ENCODE measurements around the gene LRRIQ3.
"Not testable (repeated sequence)": the region's sequence is repeated elsewhere in the genome, so short reads cannot be mapped to it uniquely, and the experiment has no call there.

LRRIQ3 gene

GRCh38 chr1:74197657-74198552 is at the start of gene LRRIQ3, which contains the start of gene FPGT:
LRRIQ3 (minus strand) TSS chr1:74198176; CDS start chr1:74183684, 14,492 bp downstream.
FPGT (plus strand) TSS chr1:74198242; CDS start chr1:74198279, 37 bp downstream.
- DNase-seq (ENCODE audit: low spot score), result peak; percentile 94

- no peak for DNase-seq (ENCODE audit: low spot score)
Measured at GRCh38 chr1:74246315-74246714, 48.3 kb upstream of the LRRIQ3 start.

DNA sequence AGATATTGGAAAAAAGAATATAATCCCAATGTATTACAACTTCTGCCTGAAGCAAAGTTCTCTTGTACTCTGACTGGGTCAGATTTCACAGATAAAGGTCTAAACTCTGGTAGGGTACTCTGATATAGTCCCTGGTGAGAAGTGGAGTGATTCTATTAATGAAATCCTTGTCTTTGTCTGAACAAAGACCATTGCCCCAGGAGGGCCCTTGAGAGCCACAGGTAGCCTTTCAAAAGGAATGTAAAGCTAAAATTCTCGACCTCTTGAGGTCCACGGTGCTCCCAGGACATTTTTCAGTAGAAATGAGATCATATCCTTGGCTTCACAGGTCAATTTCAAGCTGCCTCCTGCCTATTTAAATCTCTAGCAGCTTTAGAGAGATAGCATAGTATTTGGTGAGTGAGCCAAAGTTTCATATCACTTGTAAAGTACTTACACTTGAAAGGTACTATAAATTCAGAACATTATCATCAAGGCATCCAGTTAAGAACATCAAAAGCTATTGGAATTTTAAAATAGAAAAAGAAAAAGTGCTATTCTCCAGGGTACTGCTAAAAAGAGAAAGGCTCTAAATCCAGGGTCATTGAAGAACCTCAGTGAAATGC is 47.3 kb upstream of the LRRIQ3 start:
- no peak for DNase-seq (ENCODE audit: low spot score)

DNA sequence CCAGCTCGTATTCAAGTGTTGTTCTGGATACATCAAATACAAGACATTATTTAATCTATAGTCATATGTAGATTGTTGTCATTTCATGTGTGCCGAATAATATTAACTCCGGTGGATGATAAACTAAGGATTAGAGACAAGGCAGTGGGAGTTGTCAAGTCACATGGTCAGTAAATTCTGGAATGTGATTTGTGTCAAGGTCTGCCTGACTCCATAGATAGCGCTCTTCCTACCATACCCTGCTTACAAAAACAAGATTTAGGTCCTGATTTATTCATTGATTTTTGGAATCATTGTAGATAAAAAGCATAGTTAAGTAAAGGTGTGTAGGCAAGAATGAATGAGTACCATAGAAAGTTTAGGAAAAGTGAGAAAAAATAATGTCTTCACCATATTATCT is 39.8 kb upstream of the LRRIQ3 start:
- no peak for DNase-seq (ENCODE audit: low spot score)

DNA sequence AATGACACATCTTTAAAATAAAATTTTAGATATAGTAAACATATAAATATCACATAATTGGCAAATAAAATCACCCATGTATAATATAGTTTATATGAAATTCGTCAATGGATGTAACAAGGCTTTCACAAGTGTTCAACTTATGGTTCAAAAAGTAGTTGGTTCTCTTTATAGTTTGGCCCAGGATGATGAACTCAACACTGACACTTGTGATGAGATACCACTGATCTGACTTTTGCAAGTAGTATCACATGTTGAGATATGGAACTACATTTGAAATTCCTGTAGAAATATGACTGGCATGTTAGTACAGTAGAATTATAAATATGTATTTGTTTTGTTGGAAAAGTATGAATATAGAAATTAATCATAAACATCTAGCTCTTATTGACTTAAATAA is 39.1 kb upstream of the LRRIQ3 start:
- no peak for DNase-seq (ENCODE audit: low spot score)

GRCh38 chr1:74236440-74236839 is 38.5 kb upstream of the LRRIQ3 start:
- no peak for DNase-seq (ENCODE audit: low spot score)

- DNase-seq (ENCODE audit: low spot score), result no peak
Measured at GRCh38 chr1:74235153-74235552, 37.2 kb upstream of the LRRIQ3 start, which contains the start of gene TNNI3K. TNNI3K (plus strand) TSS chr1:74235387; CDS start chr1:74235452, 65 bp downstream.

DNA sequence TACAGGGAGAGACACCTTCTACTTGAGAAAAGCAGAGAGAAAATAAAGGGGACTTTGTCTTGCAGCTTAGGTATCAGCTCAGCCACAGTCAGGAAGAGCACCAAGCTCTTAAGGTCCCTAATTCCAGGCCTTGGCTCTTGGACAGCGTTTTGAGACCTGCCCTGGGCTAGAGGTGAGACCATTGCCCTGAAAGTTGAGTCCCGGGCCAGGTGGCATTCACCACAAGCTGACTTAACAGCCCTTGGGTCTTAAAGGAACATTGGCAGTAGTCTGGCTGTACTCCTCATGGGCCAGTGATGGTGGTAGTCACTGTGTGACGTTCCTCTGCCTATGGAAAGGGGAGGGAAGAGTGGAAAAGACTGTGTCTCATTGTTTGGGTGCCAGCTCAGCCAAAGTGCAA is 25.5 kb upstream of the LRRIQ3 start:
- no peak for DNase-seq (ENCODE audit: low spot score)

DNA sequence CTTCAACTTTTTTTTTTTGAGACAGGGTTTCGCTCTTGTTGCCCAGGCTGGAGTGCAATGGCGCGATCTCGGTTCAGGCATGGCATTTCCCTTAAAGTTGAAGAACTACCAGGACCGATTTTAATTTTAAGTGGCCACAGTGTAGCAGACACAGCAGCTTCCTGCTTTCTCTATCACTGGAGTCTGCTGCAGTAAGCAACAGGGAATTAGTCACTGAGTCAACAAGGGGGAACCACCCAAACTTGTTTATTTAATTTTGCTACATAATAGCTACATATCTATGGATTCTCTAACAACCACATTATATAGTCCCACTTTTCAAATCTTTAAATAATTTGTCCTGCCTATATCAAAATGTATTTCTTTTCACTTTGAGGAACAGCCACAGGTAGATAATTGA is 24.7 kb upstream of the LRRIQ3 start:
- DNase-seq (ENCODE audit: low spot score), result no peak

DNA sequence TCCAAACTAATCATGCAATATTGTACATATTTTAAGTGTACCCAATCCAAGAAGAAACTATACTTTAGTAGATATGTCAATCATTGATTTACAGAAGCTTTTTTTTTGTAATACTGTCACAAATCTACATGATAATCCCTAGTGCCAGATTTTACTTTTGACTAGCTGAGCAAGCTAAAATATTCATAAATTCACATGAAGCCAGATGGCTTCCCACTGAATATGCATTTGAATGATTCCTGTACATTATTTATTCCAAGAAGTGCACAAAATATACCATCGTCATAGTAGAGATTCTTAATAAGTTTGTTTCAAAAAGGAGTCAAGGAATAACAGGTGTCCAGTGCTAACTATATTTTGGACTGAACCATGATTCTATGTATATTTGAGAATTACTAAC is 17.3 kb upstream of the LRRIQ3 start:
- no peak for DNase-seq (ENCODE audit: low spot score)

DNA sequence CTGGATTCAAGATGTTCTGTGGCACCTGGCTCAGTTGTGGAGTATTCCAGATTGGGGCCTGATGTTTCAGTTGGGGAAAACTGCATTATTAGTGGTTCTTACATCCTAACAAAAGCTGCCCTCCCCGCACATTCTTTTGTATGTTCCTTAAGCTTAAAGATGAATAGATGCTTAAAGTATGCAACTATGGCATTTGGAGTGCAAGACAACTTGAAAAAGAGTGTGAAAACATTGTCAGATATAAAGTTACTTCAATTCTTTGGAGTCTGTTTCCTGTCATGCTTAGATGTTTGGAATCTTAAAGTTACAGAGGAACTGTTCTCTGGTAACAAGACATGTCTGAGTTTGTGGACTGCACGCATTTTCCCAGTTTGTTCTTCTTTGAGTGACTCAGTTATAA is 7.3 kb upstream of the LRRIQ3 start:
- no peak for DNase-seq (ENCODE audit: low spot score)

DNA sequence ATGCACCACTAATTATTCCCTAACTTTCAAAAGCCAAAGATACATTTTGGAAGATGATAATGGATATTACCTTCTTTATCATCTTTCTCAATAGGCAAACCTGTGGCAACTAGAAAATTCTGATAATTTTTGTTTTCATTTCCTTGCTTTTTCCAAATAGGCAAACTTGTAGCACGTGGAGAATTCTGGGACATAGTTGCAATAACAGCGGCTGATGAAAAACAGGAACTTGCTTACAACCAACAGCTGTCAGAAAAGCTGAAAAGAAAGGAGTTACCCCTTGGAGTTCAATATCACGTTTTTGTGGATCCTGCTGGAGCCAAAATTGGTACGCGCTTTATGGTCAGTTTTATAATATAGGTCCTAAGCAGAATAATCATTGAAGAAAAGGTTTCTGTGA is 1.5 kb upstream of the LRRIQ3 start:
- DNase-seq (ENCODE audit: low spot score), result no peak

- DNase-seq (ENCODE audit: low spot score), result no peak
Measured at GRCh38 chr1:74197255-74197654, 721 bp downstream of the LRRIQ3 start.

DNA sequence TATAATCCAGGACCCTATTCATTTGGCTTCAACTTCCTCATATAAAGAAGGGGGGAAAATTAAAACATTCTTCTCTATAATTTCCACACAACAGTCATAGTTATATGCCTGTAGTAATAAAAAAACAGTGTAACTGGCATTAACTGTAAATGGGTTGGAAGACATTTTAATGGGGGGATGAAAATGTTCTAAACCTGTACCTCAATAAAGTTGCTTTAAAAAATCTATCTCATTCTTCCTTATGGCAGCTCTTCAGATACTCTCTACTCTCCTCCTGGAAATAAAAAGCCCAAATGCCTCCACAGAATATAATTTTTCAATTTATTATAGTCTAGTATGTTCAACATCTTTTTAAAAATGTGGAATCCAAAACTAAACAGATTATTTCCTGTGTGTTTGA is 2.6 kb downstream of the LRRIQ3 start:
- DNase-seq (ENCODE audit: low spot score), result no peak

GRCh38 chr1:74193908-74194307 is 4.1 kb downstream of the LRRIQ3 start:
- no peak for DNase-seq (ENCODE audit: low spot score)

GRCh38 chr1:74180490-74180889 is 17.5 kb downstream of the LRRIQ3 start:
- DNase-seq (ENCODE audit: low spot score), result no peak

- DNase-seq (ENCODE audit: low spot score), result not testable (repeated sequence)
Measured at GRCh38 chr1:74174423-74174822, 23.6 kb downstream of the LRRIQ3 start.

GRCh38 chr1:74162333-74162732 is 35.6 kb downstream of the LRRIQ3 start:
- DNase-seq (ENCODE audit: low spot score), result no peak

DNA sequence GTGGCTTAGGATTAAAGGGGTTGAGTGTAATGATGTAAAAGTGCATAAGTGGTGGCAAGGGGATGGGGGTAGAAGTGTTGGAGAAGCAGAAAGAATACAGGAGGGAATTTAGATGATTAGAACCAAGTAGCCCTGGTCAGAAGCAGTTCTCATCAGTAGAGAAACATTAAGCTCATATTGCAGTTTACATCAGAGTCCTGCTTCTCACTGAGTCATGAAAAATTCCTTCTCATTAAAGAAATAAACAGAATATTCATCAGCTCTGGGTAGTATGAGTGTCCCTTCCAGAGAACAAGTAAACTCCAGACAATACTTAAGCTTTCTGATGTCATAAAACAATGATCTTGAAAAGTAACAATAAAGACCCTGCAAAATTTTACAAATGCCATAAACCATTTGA is 36.5 kb downstream of the LRRIQ3 start:
- DNase-seq (ENCODE audit: low spot score), result no peak

DNA sequence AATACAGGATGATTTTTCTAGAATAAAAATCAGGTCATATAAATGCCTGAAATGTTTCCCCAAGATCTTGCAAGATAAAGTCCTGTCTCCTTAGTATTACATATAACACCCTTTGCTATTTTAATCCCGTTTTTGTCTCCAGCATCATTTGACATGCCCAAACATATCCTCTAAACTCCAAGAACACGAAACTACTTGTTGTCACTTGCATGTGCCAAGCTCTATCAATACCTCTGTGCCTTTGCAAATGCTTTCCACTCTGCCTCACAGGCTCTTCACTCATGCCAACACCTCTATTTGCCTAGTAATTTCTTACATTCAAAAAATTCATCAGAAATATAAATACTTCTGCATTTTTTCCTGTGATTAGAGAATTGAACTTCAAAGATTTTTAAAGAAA is 37.9 kb downstream of the LRRIQ3 start:
- DNase-seq (ENCODE audit: low spot score), result no peak

DNA sequence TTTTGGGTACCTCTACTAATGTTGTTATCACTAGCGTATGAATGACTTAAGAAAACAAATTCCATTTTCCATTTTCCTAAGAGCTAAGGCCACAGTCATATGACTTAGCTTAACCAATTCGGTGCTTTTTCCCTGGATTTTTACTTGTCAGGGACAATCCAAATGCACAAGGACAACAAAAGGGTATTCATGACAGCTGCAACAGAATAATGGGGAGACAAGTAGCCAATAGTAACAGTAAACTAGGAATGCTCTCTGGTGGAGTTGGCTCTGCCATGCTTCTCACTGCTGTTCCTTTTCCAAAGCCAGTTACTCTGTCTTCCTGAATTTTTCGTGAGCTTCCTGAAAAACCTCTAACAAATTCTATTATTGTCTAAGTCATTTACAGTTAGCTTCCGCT is 52.9 kb downstream of the LRRIQ3 start:
- DNase-seq (ENCODE audit: low spot score), result no peak

DNA sequence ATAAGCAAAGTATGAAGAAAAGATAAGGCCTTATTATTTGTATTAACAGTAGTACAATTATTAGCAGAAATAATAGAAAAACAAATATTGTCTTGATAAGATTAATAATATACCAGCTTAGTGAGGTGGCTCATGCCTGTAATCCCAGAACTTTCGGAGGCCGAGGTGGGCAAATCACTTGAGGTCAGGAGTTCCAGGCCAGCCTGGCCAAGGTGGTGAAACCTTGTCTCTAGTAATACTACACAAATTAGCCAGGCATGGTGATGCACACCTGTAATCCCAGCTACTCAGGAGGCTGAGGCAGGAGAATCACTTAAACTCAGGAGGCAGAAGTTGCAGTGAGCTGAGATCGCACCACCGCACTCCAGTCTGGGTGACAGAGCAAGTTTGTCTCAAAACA is 80.6 kb downstream of the LRRIQ3 start:
- not testable (repeated sequence) for DNase-seq (ENCODE audit: low spot score)

GRCh38 chr1:74113333-74113732 is 84.6 kb downstream of the LRRIQ3 start:
- DNase-seq (ENCODE audit: low spot score), result no peak

All from putamen (tissue), 1 donor.